Bronchial epithelial cell (primary cell): ENCODE measurements around the gene PDP2. TPM values are rescaled to one million over a fixed set of nuclear protein-coding genes. Genes with fewer than 3 reads are reported as not detected.

Experiments
- DNase-seq: peaks from one replicate; pipeline ENCODE4 v3.0.0-alpha.2; 2010; ENCODE audit warnings: low read depth
- FAIRE-seq: peaks from 2 replicates; lab custom pipeline; 2011; peaks lifted over from hg19 to GRCh38; lab: Jason Lieb, UNC
- H3K27me3 ChIP-seq: 2 replicates; pipeline ENCODE4 v1.5.1; 2011; ENCODE audit warnings: low read length; ENCODE audit not compliant: control insufficient read depth, insufficient read depth
- H3K36me3 ChIP-seq: 2 replicates; pipeline ENCODE4 v1.5.1; 2011; ENCODE audit warnings: low read length; ENCODE audit not compliant: control insufficient read depth, insufficient read depth
- H3K4me3 ChIP-seq: 2 replicates; pipeline ENCODE4 v1.5.1; 2011; ENCODE audit warnings: mild to moderate bottlenecking, low read depth, low read length, control low read depth
- total RNA-seq: library from RNA; depleted of rRNA; stranded (reverse); fragments of >200 nt; gene quantifications from 2 replicates; pipeline ENCODE4 v1.2.1, GENCODE V29; 2014
- TF ChIP-seq, protein P1 (sequence below): IDR thresholded peaks from 2 replicates; pipeline ENCODE4 v1.5.1; 2011; ENCODE audit warnings: mild to moderate bottlenecking, moderate library complexity, low read length, control low read depth, inconsistent platforms; ENCODE audit not compliant: insufficient read depth, severe bottlenecking

The PDP2 gene
- total RNA-seq, 1 donor from 2014 or later: 9.0 TPM

DNA sequence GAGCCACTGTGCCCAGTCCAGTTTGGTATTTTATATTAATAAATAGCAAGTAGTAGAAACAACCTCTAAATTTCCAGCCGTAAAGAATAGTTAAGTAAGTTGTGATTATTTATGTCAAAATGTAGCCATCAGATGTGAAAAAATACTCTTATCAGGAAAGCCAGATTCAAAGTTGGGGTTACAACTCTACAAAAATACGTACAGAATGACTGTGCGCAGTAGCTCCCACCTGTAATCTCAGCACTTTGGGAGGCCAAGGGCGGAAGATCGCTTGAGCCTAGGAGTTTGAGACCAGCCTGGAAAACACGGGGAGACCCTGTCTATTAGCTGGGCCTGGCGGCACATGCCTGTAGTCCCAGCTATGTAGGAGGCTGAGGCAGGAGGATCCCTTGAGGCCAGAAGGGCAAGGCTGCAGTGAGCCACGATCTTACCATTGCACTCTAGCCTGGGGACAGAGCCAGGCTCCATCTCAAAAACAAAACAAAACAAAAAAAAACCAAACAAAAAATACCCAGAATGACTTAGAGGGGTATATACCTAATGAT, 1.7 kb downstream of the PDP2 start:
- Histone ChIP-seq H3K4me3 (no peak overlapping the region), H3K36me3 (peaks cover 10% of the 10 kb centered on the region), H3K27me3 (no peaks in the 10 kb centered on the region)
- FAIRE-seq (no peak), DNase-seq (no peak)
- TF ChIP-seq, protein P1, sequence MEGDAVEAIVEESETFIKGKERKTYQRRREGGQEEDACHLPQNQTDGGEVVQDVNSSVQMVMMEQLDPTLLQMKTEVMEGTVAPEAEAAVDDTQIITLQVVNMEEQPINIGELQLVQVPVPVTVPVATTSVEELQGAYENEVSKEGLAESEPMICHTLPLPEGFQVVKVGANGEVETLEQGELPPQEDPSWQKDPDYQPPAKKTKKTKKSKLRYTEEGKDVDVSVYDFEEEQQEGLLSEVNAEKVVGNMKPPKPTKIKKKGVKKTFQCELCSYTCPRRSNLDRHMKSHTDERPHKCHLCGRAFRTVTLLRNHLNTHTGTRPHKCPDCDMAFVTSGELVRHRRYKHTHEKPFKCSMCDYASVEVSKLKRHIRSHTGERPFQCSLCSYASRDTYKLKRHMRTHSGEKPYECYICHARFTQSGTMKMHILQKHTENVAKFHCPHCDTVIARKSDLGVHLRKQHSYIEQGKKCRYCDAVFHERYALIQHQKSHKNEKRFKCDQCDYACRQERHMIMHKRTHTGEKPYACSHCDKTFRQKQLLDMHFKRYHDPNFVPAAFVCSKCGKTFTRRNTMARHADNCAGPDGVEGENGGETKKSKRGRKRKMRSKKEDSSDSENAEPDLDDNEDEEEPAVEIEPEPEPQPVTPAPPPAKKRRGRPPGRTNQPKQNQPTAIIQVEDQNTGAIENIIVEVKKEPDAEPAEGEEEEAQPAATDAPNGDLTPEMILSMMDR: no peak

GRCh38 chr16:66882702-66883101, 2.4 kb downstream of the PDP2 start:
- FAIRE-seq: no peak
- DNase-seq: no peak
- H3K36me3 ChIP-seq: peaks cover 10% of the 10 kb centered on the region
- no peak overlapping the region for H3K4me3 ChIP-seq
- TF ChIP-seq, protein P1: no peak
- no peaks in the 10 kb centered on the region for H3K27me3 ChIP-seq

DNA sequence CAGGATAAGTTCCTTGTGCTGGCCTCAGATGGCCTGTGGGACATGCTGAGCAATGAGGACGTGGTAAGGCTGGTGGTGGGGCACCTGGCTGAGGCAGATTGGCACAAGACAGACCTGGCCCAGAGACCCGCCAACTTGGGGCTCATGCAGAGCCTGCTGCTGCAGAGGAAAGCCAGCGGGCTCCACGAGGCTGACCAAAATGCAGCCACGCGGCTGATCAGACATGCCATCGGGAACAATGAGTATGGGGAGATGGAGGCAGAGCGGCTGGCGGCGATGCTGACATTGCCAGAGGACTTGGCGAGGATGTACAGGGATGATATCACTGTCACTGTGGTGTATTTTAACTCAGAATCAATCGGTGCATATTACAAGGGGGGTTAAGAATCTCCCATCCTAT, 5.2 kb downstream of the PDP2 start:
- H3K27me3 ChIP-seq: no peaks in the 10 kb centered on the region
- H3K36me3 ChIP-seq: peaks cover 10% of the 10 kb centered on the region
- FAIRE-seq (no peak), DNase-seq (no peak)
- H3K4me3 ChIP-seq: no peak overlapping the region
- TF ChIP-seq, protein P1: no peak

DNA sequence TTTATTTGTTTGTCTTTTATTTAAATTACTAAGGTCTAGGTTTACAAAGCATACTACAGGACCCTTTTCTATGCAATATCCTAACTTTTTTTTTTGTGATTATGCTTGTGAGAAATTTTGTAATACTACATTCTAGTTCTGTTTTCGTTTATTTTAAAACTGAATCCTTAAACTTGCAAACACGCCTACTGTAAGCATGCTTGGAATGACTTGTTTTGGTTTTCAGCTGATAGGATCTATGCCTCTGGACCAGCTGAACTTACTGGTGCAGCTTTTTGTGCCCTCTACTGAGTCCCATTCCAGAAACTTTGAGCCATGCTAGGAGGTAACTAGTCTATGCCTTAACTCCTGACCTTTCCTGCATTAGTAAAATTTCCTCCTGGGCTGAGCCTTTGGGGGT, 6.0 kb downstream of the PDP2 start:
- FAIRE-seq: no peak

GRCh38 chr16:66886914-66887313, 6.6 kb downstream of the PDP2 start:
- no peak for DNase-seq
- Histone ChIP-seq H3K4me3 (no peak overlapping the region), H3K36me3 (peaks cover 10% of the 10 kb centered on the region), H3K27me3 (no peaks in the 10 kb centered on the region)
- TF ChIP-seq, protein P1: no peak
- no peak for FAIRE-seq

More for the DNA sequence above, 6.0 kb downstream of the PDP2 start:
- peaks cover 10% of the 10 kb centered on the region for H3K36me3 ChIP-seq
- no peak overlapping the region for H3K4me3 ChIP-seq
- H3K27me3 ChIP-seq: no peaks in the 10 kb centered on the region
- no peak for DNase-seq
- TF ChIP-seq, protein P1: no peak
